Pancreas (tissue), 10 donors: ENCODE measurements around the gene HUWE1. TPM values are rescaled to one million over a fixed set of nuclear protein-coding genes. Genes with fewer than 3 reads are reported as not detected.

Experiments
- ATAC-seq, 4 donors: fragments of 200-7000 bp; cut with Tn5 transposase; one replicate each; pipeline versions ENCODE4 v1.8.0 to v1.9.1; 2020; ENCODE audit warnings: mild to moderate bottlenecking in 4 of 4, moderate library complexity in 4 of 4
- DNase-seq, 6 donors: peaks; one replicate each; pipeline ENCODE4 v3.0.0-alpha.2; 2020
- FAIRE-seq: peaks from 2 replicates; lab custom pipeline; 2012; peaks lifted over from hg19 to GRCh38; lab: Jason Lieb, UNC
- H3K27ac ChIP-seq, 4 donors: fragments of 200-600 bp; sonication (generic); 1 replicate in 3 of 4; 2 replicates in 1 of 4; pipeline versions ENCODE4 v1.5.0 to v1.8.0; 2020
- H3K27me3 ChIP-seq, 4 donors: fragments of 200-600 bp; one replicate each; pipeline ENCODE4 v1.8.0; 2021
- H3K36me3 ChIP-seq, 3 donors: fragments of 200-600 bp; sonication (generic) in 1 of 3; one replicate each; pipeline versions ENCODE4 v1.5.0 to v1.8.0; 2020 to 2021
- H3K4me1 ChIP-seq, 3 donors: fragments of 200-600 bp; one replicate each; pipeline ENCODE4 v1.8.0; 2021
- H3K4me3 ChIP-seq, 4 donors: fragments of 200-600 bp; sonication (generic) in 2 of 4; one replicate each; pipeline versions ENCODE4 v1.5.0 to v1.8.0; 2020 to 2021
- H3K9me3 ChIP-seq, 4 donors: fragments of 200-600 bp; one replicate each; pipeline ENCODE4 v1.8.0; 2021
- WGBS, 2 donors: extraction: QIAGEN DNeasy Blood & Tissue Kit; methylation state at CpG; one replicate each; pipeline ENCODE4 v1.1.7; 2013; 5-methylcytosine and 5-hydroxymethylcytosine counted together
- intact Hi-C, 3 donors: fragments of 100-400 bp; cut with DNase I; formaldehyde crosslinking; loops; one replicate each; pipeline versions ENCODE4 v1.11.1 to v1.14.2; 2022
- polyA plus RNA-seq, 2 donors: library from polyadenylated mRNA; stranded (reverse); fragments of 200-250 nt; gene quantifications; one replicate each; pipeline ENCODE4 v1.2.3, GENCODE V29; 2013
- total RNA-seq, 6 donors: library from RNA; stranded (reverse); fragmentation: NEBNext Ultra II Directional in 4 of 6; extraction: Animal tissue kit (Norgen Biotek cat#: 25700) in 4 of 6; gene quantifications; one replicate each; pipeline versions ENCODE4 v1.2.1 to v1.2.4, GENCODE V29; 2021 to 2023
- TF ChIP-seq, protein P1 (sequence below), 4 donors: fragments of 200-600 bp; sonication (generic) in 3 of 4; IDR thresholded peaks; one replicate each; pipeline versions ENCODE4 v1.5.0 to v1.8.0; 2021; ENCODE audit warnings: antibody characterized with exemption in 4 of 4
- donor health status: healthy with polysubstance abuse.
- donor health status: DM: no; HTN: no; CAD: no; lungs with moderate emphysema.
- donor health status: DM: no; HTN: no; CAD: no.
- donor health status: control.
- donor health status: control.
- donor health status: Bipolar disorder and iron deficiency.
- donor health status: DM: yes; HTN: yes; CAD: no.
- donor health status: DM: no; HTN: no; CAD: no.
- donor health status: DM: no; HTN: no; CAD: no.
- donor health status: DM: yes; HTN: yes; CAD: no.

The HUWE1 gene
- total and polyA plus RNA-seq, 8 donors = 29.8 to 116 (median 75.1) TPM

DNA sequence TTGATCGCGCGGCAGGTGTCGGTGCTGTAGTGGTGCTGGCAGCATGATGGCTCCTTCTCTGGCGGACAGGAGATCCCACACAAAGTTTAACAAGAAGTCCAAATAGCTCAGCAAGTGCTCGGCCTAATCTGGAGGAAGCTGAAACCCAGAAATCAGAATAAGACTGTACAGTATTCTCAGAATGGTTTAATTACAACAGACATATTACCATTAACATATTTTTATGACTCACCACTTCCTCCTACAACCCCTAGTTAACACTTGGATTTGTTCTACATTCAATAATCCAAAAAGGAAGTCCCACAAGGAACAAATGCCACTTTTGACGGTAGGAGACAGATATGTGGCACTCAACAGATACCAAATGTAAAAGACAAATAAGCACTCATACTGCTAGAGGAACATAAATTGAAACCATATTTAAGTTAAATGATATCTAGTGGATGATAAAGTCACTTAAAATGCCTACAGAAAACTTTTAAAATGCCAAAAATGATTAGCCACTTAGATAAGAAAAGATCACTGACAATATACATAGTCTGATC is 91.2 kb downstream of the HUWE1 start:
- intact Hi-C loops = no loop called here
- no peak for DNase-seq
- TF ChIP-seq, protein P1, sequence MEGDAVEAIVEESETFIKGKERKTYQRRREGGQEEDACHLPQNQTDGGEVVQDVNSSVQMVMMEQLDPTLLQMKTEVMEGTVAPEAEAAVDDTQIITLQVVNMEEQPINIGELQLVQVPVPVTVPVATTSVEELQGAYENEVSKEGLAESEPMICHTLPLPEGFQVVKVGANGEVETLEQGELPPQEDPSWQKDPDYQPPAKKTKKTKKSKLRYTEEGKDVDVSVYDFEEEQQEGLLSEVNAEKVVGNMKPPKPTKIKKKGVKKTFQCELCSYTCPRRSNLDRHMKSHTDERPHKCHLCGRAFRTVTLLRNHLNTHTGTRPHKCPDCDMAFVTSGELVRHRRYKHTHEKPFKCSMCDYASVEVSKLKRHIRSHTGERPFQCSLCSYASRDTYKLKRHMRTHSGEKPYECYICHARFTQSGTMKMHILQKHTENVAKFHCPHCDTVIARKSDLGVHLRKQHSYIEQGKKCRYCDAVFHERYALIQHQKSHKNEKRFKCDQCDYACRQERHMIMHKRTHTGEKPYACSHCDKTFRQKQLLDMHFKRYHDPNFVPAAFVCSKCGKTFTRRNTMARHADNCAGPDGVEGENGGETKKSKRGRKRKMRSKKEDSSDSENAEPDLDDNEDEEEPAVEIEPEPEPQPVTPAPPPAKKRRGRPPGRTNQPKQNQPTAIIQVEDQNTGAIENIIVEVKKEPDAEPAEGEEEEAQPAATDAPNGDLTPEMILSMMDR (IDR thresholded peaks at IDR 0.05) = no peak
- H3K4me3 ChIP-seq = no peak overlapping the region
- peaks cover 0 to 13% (median 0%) of the 10 kb centered on the region in 4 donors for H3K27me3 ChIP-seq
- no peaks in the 10 kb centered on the region for H3K9me3 ChIP-seq
- 87 to 90% methylated on average over 7 of the region's 7 CpGs for WGBS, 2 donors
- FAIRE-seq = no peak
- ATAC-seq = peak in 1 of 4 donors; percentile 11
- H3K4me1 ChIP-seq = peaks cover 0 to 4% (median 0%) of the 10 kb centered on the region in 3 donors
- H3K36me3 ChIP-seq = peaks cover 0 to 36% (median 7%) of the 10 kb centered on the region in 3 donors
- H3K27ac ChIP-seq = no peak overlapping the region

DNA sequence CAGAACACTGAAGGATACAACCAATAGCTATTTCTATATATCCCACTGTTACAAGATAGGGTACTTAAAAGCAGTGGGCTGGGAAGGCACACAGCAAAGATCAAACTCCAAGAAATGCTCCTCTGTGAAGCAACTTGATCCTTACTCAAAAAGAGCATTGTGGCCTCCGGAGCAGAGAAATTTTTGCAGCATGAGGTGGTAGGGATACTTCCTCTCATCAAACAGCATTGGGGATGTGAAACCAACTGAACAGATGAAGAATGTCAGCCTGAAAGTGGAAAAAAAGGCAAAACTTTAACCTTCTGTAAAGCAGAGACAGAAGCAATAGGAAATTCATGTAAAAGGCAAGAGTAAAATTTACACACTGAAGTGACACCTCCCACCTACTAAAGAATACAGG is 92.2 kb downstream of the HUWE1 start:
- intact Hi-C loops = no loop called here
- 83 to 97% methylated on average over 1 of the region's 1 CpG for WGBS, 2 donors
- FAIRE-seq = no peak
- no peak for ATAC-seq
- H3K9me3 ChIP-seq = no peaks in the 10 kb centered on the region
- TF ChIP-seq, protein P1 (IDR thresholded peaks at IDR 0.05) = no peak
- peaks cover 0 to 44% (median 9%) of the 10 kb centered on the region in 3 donors for H3K36me3 ChIP-seq
- H3K27ac ChIP-seq = no peak overlapping the region
- H3K4me1 ChIP-seq = peaks cover 0 to 4% (median 0%) of the 10 kb centered on the region in 3 donors
- H3K4me3 ChIP-seq = no peak overlapping the region
- peaks cover 0 to 13% (median 0%) of the 10 kb centered on the region in 4 donors for H3K27me3 ChIP-seq
- DNase-seq = no peak

DNA sequence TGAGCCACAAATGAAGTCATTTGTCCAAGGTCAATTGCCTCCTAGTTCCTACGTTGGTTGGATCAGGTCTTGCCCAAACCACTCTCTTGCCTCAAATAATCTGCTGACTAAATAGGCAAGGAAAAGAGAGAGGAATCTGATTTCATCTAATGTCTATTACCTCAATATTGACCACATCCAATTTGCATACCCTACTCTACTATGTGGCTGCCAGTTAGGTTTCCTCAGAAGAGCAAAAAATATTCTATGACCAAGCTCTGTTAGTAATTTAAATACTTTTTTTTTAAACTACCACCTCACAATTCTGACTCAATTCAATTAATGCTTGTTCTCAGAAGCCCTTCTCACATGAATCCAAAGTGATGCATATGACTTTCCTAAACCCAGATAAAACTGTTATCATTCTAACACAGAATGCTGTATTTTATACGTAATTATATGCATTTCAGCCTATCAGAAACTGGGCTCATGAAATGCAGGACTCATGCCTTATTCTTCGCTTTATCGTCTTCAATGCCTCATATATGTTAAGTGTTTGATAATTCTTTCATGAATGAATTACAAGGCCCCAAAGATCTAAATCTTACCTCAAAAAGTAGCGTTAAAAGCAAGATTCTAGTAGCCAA is 98.6 kb downstream of the HUWE1 start:
- FAIRE-seq (no peak), DNase-seq (no peak), ATAC-seq (no peak)
- intact Hi-C loops = no loop called here
- TF ChIP-seq, protein P1 (IDR thresholded peaks at IDR 0.05) = no peak
- peaks cover 0 to 74% (median 6%) of the 10 kb centered on the region in 3 donors for H3K36me3 ChIP-seq
- no peak overlapping the region for H3K27ac ChIP-seq
- no peaks in the 10 kb centered on the region for H3K4me1 ChIP-seq
- no peaks in the 10 kb centered on the region for H3K27me3 ChIP-seq
- no peaks in the 10 kb centered on the region for H3K9me3 ChIP-seq
- 69 to 85% methylated on average over 5 of the region's 5 CpGs for WGBS, 2 donors
- H3K4me3 ChIP-seq = no peak overlapping the region

DNA sequence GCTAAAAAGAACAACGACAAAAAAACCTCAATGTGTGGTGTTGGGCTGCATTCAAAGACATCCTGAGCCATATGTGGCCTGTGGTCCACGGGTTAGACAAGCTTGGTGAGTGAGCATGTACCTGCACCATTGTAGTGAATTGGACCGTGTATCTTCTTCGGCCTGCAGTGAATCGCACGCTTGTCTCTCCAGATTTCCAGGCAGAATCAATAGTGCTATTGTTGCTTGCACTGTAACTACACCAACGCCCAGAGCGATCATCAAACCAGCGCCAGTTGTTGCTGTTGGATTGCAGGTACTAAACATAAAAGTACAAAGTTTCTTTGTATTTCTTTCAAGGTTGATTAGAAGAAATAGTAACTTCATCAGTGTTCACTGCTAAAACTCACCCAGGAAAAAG is 101.6 kb downstream of the HUWE1 start:
- Histone ChIP-seq H3K27ac (no peak overlapping the region), H3K27me3 (no peaks in the 10 kb centered on the region), H3K36me3 (peaks cover 0 to 47% (median 4%) of the 10 kb centered on the region in 3 donors), H3K9me3 (no peaks in the 10 kb centered on the region), H3K4me1 (no peaks in the 10 kb centered on the region), H3K4me3 (no peak overlapping the region)
- TF ChIP-seq, protein P1 (IDR thresholded peaks at IDR 0.05) = no peak
- ATAC-seq (no peak), FAIRE-seq (no peak), DNase-seq (no peak)
- intact Hi-C loops = no loop called here
- 88 to 94% methylated on average over 9 of the region's 9 CpGs for WGBS, 2 donors

DNA sequence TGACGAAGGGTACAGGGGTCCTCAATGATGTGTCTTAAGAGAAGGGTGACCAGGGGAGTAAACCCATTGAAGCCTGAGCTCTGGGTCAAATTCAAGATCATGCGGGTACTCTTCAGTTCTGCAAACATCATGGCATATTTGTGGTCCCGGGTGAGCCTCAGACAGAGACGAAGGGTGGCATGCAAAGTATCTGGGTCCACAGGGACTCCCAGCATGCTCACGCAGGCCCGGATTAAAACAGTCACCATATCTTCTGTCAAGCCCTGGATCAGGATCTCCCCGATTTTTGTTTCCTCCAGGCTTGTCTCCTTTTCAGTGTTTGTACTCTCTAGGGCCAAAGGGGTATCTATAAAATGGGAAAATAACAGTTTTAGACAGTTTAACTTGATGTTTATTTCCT is 102.9 kb downstream of the HUWE1 start:
- FAIRE-seq (no peak), ATAC-seq (no peak), DNase-seq (no peak)
- intact Hi-C loops = no loop called here
- 77 to 94% methylated on average over 7 of the region's 7 CpGs for WGBS, 2 donors
- peaks cover 0 to 35% (median 0%) of the 10 kb centered on the region in 3 donors for H3K36me3 ChIP-seq
- no peaks in the 10 kb centered on the region for H3K27me3 ChIP-seq
- TF ChIP-seq, protein P1 (IDR thresholded peaks at IDR 0.05) = no peak
- no peak overlapping the region for H3K4me3 ChIP-seq
- no peaks in the 10 kb centered on the region for H3K4me1 ChIP-seq
- H3K27ac ChIP-seq = no peak overlapping the region
- no peaks in the 10 kb centered on the region for H3K9me3 ChIP-seq
